Measurements from ENCODE around the gene DNAH8. TPM values are rescaled to one million over a fixed set of nuclear protein-coding genes. Genes with fewer than 3 reads are reported as not detected.

Gene DNAH8
- total RNA-seq, 1 donor from 2014 or later, result 0.05 TPM

DNA sequence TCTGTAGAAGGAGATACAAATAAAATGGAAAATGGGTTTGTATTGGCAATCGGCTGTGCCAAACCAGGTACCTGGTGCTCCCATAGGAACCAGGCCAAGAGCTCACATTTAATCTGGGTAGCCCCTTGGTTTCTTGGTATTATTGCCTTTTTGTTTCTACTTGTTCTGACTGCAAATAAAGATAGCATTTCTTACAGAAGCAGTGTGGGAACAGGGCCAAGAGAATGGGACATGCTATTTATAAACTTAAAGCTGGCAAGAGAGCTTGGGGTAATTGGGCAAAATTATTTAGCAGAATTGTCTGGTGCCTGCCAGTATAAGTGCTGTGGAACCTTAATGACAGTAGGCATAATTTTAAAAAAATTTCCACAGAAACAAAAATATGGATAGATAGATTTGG is 219.9 kb downstream of the DNAH8 start:
- Mint-ChIP-seq H3K9me3 (peaks cover 4% of the 10 kb centered on the region), H3K4me3 (no peak overlapping the region), H3K4me1 (no peaks in the 10 kb centered on the region), H3K27me3 (ENCODE audit: low read depth) (peaks cover 2% of the 10 kb centered on the region), H3K27ac (ENCODE audit: unreplicated experiment) (no peak overlapping the region), H3K36me3 (ENCODE audit: low read depth) (no peaks in the 10 kb centered on the region)
- DNase-seq (ENCODE audit: low read depth, low spot score), result no peak
- TF ChIP-seq, protein P1, sequence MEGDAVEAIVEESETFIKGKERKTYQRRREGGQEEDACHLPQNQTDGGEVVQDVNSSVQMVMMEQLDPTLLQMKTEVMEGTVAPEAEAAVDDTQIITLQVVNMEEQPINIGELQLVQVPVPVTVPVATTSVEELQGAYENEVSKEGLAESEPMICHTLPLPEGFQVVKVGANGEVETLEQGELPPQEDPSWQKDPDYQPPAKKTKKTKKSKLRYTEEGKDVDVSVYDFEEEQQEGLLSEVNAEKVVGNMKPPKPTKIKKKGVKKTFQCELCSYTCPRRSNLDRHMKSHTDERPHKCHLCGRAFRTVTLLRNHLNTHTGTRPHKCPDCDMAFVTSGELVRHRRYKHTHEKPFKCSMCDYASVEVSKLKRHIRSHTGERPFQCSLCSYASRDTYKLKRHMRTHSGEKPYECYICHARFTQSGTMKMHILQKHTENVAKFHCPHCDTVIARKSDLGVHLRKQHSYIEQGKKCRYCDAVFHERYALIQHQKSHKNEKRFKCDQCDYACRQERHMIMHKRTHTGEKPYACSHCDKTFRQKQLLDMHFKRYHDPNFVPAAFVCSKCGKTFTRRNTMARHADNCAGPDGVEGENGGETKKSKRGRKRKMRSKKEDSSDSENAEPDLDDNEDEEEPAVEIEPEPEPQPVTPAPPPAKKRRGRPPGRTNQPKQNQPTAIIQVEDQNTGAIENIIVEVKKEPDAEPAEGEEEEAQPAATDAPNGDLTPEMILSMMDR (conservative IDR thresholded peaks at IDR 0.05), result no peak

DNA sequence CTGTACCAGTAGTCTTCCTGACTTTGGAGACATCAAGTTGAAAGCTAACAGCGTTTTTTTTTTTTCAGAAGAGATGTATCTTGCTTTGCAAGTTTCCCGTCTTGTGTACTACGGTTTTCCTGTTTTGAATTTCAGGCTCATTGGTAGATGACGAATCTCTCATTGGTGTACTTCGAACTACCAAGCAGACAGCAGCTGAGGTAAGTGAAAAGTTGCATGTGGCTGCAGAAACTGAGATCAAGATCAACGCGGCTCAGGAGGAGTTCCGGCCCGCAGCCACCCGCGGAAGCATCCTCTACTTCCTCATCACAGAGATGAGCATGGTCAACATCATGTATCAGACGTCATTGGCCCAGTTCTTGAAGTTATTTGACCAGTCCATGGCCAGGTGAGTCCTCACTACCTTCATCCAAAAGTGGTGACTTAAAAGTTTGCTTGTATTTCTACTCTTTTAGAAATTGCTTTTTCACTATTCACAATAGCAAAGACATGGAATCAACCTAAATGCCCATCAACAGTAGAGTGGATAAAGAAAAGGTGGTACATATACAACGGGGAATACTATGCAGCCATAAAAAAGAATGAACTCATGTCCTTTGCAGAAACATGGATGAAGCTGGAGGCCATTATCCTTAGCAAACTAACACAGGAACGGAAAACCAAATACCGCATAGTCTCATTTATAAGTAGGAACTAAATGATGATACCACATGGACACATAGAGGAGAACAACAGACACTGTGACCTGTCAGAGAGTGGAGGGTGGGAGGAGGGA is 222.9 kb downstream of the DNAH8 start:
- Mint-ChIP-seq H3K9me3 (peaks cover 4% of the 10 kb centered on the region), H3K27ac (ENCODE audit: unreplicated experiment) (no peak overlapping the region), H3K4me1 (no peaks in the 10 kb centered on the region), H3K27me3 (ENCODE audit: low read depth) (no peaks in the 10 kb centered on the region), H3K36me3 (ENCODE audit: low read depth) (no peaks in the 10 kb centered on the region), H3K4me3 (no peak overlapping the region)
- no peak for DNase-seq (ENCODE audit: low read depth, low spot score)
- TF ChIP-seq, protein P1 (conservative IDR thresholded peaks at IDR 0.05), result no peak

DNA sequence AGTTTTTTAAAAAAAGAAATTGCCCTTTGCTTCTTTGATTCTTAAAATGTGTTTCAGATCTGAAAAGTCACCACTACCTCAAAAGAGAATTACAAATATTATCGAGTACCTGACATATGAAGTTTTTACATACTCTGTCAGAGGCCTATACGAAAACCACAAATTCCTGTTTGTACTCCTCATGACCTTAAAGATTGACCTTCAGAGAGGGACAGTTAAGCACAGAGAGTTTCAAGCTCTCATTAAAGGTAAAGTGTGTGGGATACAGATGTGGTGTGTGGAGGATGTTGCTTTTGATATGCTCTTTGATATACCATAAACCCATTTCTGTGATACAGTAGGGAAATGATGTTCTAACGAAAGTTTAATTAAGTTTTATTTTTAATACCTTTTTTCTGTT is 223.6 kb downstream of the DNAH8 start:
- Mint-ChIP-seq H3K4me1 (no peaks in the 10 kb centered on the region), H3K36me3 (ENCODE audit: low read depth) (no peaks in the 10 kb centered on the region), H3K4me3 (no peak overlapping the region), H3K27me3 (ENCODE audit: low read depth) (no peaks in the 10 kb centered on the region), H3K27ac (ENCODE audit: unreplicated experiment) (no peak overlapping the region), H3K9me3 (peaks cover 4% of the 10 kb centered on the region)
- no peak for DNase-seq (ENCODE audit: low read depth, low spot score)
- TF ChIP-seq, protein P1 (conservative IDR thresholded peaks at IDR 0.05), result no peak

DNA sequence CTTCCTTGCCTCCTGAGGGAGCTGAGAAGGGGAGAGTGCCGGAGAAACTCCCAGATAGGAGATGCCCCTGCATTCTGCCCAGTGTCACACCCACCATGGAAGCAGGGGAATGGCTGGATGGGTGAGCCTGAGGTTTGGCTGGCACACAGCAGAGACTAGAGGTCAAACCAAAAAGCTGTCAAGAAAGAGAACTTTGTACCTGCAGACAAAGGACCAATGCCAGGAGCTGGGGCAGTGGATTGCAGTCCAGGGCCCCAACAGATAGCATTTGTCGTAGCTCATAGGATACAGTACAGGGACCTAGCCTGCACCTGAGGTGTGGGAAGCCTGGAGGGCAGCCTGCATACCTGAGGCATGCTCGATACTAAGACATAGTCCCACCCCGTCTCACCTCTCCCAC is 227.3 kb downstream of the DNAH8 start:
- H3K4me3 Mint-ChIP-seq, result no peak overlapping the region
- no peak for DNase-seq (ENCODE audit: low read depth, low spot score)
- H3K4me1 Mint-ChIP-seq, result no peaks in the 10 kb centered on the region
- no peaks in the 10 kb centered on the region for H3K36me3 Mint-ChIP-seq (ENCODE audit: low read depth)
- TF ChIP-seq, protein P1 (conservative IDR thresholded peaks at IDR 0.05), result no peak
- peaks cover 2% of the 10 kb centered on the region for H3K9me3 Mint-ChIP-seq
- no peak overlapping the region for H3K27ac Mint-ChIP-seq (ENCODE audit: unreplicated experiment)
- H3K27me3 Mint-ChIP-seq (ENCODE audit: low read depth), result no peaks in the 10 kb centered on the region

DNA sequence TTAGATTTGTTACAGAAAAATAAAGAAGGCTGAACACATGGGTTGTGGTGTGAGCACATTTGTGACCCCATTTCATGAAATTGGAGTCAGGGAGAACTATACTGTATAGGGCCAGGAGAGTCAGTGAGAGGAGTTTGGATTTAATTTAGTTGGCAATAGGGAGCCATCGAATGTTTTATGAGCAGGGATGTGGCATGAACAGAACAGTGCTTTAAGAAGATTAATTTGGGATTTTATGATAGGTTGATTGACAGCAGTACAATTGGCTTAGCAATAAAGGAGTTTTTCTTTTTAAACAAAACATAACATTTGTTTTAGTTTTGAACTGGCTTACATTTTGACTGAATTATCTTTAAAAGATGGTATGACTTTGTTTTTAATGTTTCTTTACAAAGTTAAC is 227.9 kb downstream of the DNAH8 start:
- H3K4me1 Mint-ChIP-seq, result no peaks in the 10 kb centered on the region

More for the DNA sequence above, 227.9 kb downstream of the DNAH8 start:
- no peaks in the 10 kb centered on the region for H3K36me3 Mint-ChIP-seq (ENCODE audit: low read depth)
- no peaks in the 10 kb centered on the region for H3K27me3 Mint-ChIP-seq (ENCODE audit: low read depth)
- no peak overlapping the region for H3K27ac Mint-ChIP-seq (ENCODE audit: unreplicated experiment)
- no peak overlapping the region for H3K4me3 Mint-ChIP-seq
- no peaks in the 10 kb centered on the region for H3K9me3 Mint-ChIP-seq
- TF ChIP-seq, protein P1 (conservative IDR thresholded peaks at IDR 0.05), result no peak
- DNase-seq (ENCODE audit: low read depth, low spot score), result no peak
